DND-41 (cell line): ENCODE measurements around the gene ESF1.

Source experiments
- ATAC-seq: fragments of 200-7000 bp; cut with Tn5 transposase; 3 replicates; pipeline ENCODE4 v1.9.1; 2021; ENCODE audit warnings: low read depth; ENCODE audit not compliant: insufficient read depth
- DNase-seq: peaks from one replicate; pipeline ENCODE4 v3.0.0-alpha.2; 2020
- H2AFZ ChIP-seq: 2 replicates; pipeline ENCODE4 v1.6.0; 2012; ENCODE audit warnings: low read depth, low read length
- H3K27ac ChIP-seq: 2 replicates; pipeline ENCODE4 v1.5.1; 2012; ENCODE audit warnings: low read length, inconsistent platforms
- H3K27me3 ChIP-seq: fragments of 200-600 bp; sonication (generic); 2 replicates; pipeline ENCODE4 v1.6.0; 2012; ENCODE audit warnings: low read length, mild to moderate bottlenecking, inconsistent platforms; ENCODE audit not compliant: insufficient read depth, poor library complexity
- H3K36me3 ChIP-seq: 2 replicates; pipeline ENCODE4 v1.5.1; 2012; ENCODE audit warnings: low read length, inconsistent platforms; ENCODE audit not compliant: insufficient read depth
- H3K4me1 ChIP-seq: 2 replicates; pipeline ENCODE4 v1.5.1; 2012; ENCODE audit warnings: mild to moderate bottlenecking, low read length; ENCODE audit not compliant: insufficient read depth
- H3K4me2 ChIP-seq: 2 replicates; pipeline ENCODE4 v1.6.0; 2012; ENCODE audit warnings: mild to moderate bottlenecking, moderate library complexity, low read length, inconsistent platforms; ENCODE audit not compliant: insufficient read depth
- H3K4me3 ChIP-seq, 2 experiments: fragments of 200-600 bp in 1 of 2; shearing (Covaris generic) in 1 of 2; 2 replicates each; pipeline ENCODE4 v1.5.1; 2012 to 2016; ENCODE audit warnings: inconsistent platforms in 2 of 2, low read length in 2 of 2, mild to moderate bottlenecking in 2 of 2, low read depth in 1 of 2, moderate library complexity in 1 of 2
- H3K79me2 ChIP-seq: 2 replicates; pipeline ENCODE4 v1.6.0; 2012; ENCODE audit warnings: low read length, inconsistent platforms; ENCODE audit not compliant: insufficient read depth
- H3K9ac ChIP-seq: 2 replicates; pipeline ENCODE4 v1.6.0; 2012; ENCODE audit warnings: low read depth, mild to moderate bottlenecking, inconsistent platforms, low read length, moderate library complexity
- H3K9me3 ChIP-seq: 2 replicates; pipeline ENCODE4 v1.5.1; 2012; ENCODE audit warnings: low read length, moderate library complexity, mild to moderate bottlenecking, inconsistent platforms; ENCODE audit not compliant: insufficient read depth, severe bottlenecking
- H4K20me1 ChIP-seq: 2 replicates; pipeline ENCODE4 v1.6.0; 2012; ENCODE audit warnings: low read length; ENCODE audit not compliant: insufficient read depth
- EZH2 ChIP-seq: IDR thresholded peaks from 3 replicates; pipeline ENCODE4 v1.6.1; 2012; ENCODE audit warnings: borderline replicate concordance, low read depth, mild to moderate bottlenecking, moderate library complexity, low read length, inconsistent platforms; ENCODE audit not compliant: severe bottlenecking
- TF ChIP-seq, protein P1 (sequence below): IDR thresholded peaks from 2 replicates; pipeline ENCODE4 v1.5.1; 2012; ENCODE audit warnings: borderline replicate concordance, low read length, moderate library complexity, mild to moderate bottlenecking; ENCODE audit not compliant: poor library complexity, severe bottlenecking; ENCODE audit errors: extremely low read depth

ESF1 gene

GRCh38 chr20:13723011-13723410 is 61.7 kb downstream of the ESF1 start:
- H3K4me3 ChIP-seq: no peak overlapping the region
- no peak overlapping the region for H3K4me2 ChIP-seq
- no peaks in the 10 kb centered on the region for H4K20me1 ChIP-seq
- H3K9ac ChIP-seq: no peak overlapping the region
- peaks cover 79% of the 10 kb centered on the region for H3K36me3 ChIP-seq
- no peaks in the 10 kb centered on the region for H3K4me1 ChIP-seq
- H3K27me3 ChIP-seq: no peaks in the 10 kb centered on the region
- no peak for TF ChIP-seq EZH2
- TF ChIP-seq, protein P1, sequence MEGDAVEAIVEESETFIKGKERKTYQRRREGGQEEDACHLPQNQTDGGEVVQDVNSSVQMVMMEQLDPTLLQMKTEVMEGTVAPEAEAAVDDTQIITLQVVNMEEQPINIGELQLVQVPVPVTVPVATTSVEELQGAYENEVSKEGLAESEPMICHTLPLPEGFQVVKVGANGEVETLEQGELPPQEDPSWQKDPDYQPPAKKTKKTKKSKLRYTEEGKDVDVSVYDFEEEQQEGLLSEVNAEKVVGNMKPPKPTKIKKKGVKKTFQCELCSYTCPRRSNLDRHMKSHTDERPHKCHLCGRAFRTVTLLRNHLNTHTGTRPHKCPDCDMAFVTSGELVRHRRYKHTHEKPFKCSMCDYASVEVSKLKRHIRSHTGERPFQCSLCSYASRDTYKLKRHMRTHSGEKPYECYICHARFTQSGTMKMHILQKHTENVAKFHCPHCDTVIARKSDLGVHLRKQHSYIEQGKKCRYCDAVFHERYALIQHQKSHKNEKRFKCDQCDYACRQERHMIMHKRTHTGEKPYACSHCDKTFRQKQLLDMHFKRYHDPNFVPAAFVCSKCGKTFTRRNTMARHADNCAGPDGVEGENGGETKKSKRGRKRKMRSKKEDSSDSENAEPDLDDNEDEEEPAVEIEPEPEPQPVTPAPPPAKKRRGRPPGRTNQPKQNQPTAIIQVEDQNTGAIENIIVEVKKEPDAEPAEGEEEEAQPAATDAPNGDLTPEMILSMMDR: no peak
- ATAC-seq (no peak), DNase-seq (no peak)
- H3K9me3 ChIP-seq: no peaks in the 10 kb centered on the region
- peaks cover 37% of the 10 kb centered on the region for H3K79me2 ChIP-seq
- H2AFZ ChIP-seq: no peak overlapping the region
- H3K27ac ChIP-seq: peak overlapping the region; percentile 43; the same call in 1 of the 2 replicates

DNA sequence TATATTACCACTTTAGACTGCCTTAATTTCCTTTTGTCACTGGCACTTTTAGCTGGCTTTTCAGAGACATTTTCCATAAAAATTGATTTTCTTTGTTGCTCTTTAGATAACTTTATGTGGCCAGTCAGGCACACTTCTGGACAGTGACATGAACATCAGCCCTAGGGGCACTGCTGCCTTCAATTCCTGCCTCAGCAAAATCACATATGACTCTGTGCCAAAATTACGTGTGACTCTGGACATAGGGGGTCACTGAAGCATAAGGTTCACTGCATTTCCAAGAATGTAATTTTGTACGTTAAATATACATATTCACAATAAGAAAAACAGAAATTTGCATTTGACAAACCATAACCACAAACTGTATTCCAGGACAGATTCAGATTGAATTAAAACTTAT is 66.5 kb downstream of the ESF1 start:
- Histone ChIP-seq H3K4me2 (no peak overlapping the region), H4K20me1 (no peaks in the 10 kb centered on the region), H2AFZ (no peak overlapping the region), H3K4me3 (no peak overlapping the region), H3K4me1 (no peaks in the 10 kb centered on the region), H3K9ac (no peak overlapping the region), H3K36me3 (peaks cover 79% of the 10 kb centered on the region), H3K27ac (peak overlapping the region; percentile 24), H3K27me3 (no peaks in the 10 kb centered on the region), H3K9me3 (no peaks in the 10 kb centered on the region), H3K79me2 (peaks cover 20% of the 10 kb centered on the region)
- no peak for ATAC-seq
- no peak for TF ChIP-seq EZH2
- TF ChIP-seq, protein P1: no peak
- no peak for DNase-seq

- H2AFZ ChIP-seq: no peak overlapping the region
- 0 out of 3 replicates have a peak, but pooled peaks have one; percentile 23 for ATAC-seq
- no peaks in the 10 kb centered on the region for H4K20me1 ChIP-seq
- no peaks in the 10 kb centered on the region for H3K9me3 ChIP-seq
- no peak overlapping the region for H3K9ac ChIP-seq
- H3K27ac ChIP-seq: peak overlapping the region; percentile 24
- TF ChIP-seq, protein P1: no peak
- H3K4me2 ChIP-seq: no peak overlapping the region
- H3K36me3 ChIP-seq: peaks cover 78% of the 10 kb centered on the region
- no peak for DNase-seq
- H3K79me2 ChIP-seq: peaks cover 15% of the 10 kb centered on the region
- H3K4me3 ChIP-seq: no peak overlapping the region
- H3K4me1 ChIP-seq: no peaks in the 10 kb centered on the region
- no peaks in the 10 kb centered on the region for H3K27me3 ChIP-seq
These were observed 67.1 kb downstream of the ESF1 start for GRCh38 chr20:13717631-13718044.

DNA sequence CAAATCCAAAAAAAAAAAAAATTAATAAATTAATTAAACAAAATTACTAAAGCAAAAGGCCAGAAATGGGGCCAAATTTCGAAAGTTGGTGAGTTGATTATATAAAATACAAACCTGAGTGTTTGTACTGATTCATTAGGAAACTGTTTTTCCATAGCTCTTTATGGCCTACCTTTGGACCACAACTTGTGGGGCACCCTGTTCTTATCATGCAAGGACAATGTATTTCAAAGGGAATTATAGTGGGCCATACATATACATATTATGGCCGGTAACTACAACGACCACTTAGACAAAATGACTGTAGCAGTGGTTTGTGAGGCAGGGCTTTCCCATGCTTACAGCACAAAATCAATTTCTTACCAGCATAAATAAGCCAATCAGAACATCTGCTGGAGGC is 69.5 kb downstream of the ESF1 start:
- no peaks in the 10 kb centered on the region for H4K20me1 ChIP-seq
- no peak overlapping the region for H2AFZ ChIP-seq
- peaks cover 3% of the 10 kb centered on the region for H3K79me2 ChIP-seq
- ATAC-seq (no peak), DNase-seq (no peak)
- peak overlapping the region; percentile 30; the same call in 1 of the 2 replicates for H3K27ac ChIP-seq
- peaks cover 10% of the 10 kb centered on the region for H3K9me3 ChIP-seq
- H3K4me1 ChIP-seq: no peaks in the 10 kb centered on the region
- peaks cover 84% of the 10 kb centered on the region for H3K36me3 ChIP-seq
- no peaks in the 10 kb centered on the region for H3K27me3 ChIP-seq
- TF ChIP-seq EZH2: no peak
- TF ChIP-seq, protein P1: no peak
- no peak overlapping the region for H3K9ac ChIP-seq
- H3K4me2 ChIP-seq: no peak overlapping the region
- H3K4me3 ChIP-seq: no peak overlapping the region
